T47D (cell line): ENCODE measurements around the gene SART3.

Experiments
- DNase-seq, 2 experiments: peaks; one replicate each; pipeline versions ENCODE4 v3.0.0 to v3.0.0-alpha.2; 2011 to 2012; ENCODE audit warnings: low read depth in 1 of 2, low spot score in 1 of 2
- JUND ChIP-seq: IDR thresholded peaks from 2 replicates; pipeline ENCODE4 v1.6.1; 2012; ENCODE audit warnings: low read depth
- in situ Hi-C: cut with HindIII; loops from 2 replicates; pipeline ENCODE4 v1.10.0; 2016; ENCODE audit warnings: low sequenced_read_pairs, low pct_unique_long_range_greater_than_20kb

SART3 gene

DNA sequence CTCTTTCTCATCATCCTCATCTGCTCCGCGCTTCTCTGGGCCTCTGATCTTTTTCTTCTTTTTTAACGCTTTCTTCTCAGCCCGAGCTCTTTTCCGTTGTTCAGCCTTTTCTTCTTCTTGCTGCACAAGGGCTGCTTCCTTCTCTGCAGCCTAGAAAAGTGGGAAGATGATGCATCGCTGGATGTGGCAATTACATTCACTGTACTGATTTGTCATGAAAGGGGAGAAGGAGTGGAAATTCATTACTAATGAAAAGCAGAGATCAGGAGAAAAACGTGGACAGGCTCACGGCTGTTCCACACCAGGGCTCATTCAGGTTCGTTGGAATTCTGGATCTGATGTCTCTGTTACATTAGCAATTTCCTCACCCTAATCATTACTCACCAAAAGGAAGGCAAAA lies 30.8 kb downstream of the SART3 start:
- no peak for TF ChIP-seq JUND
- DNase-seq, result no peak
- in situ Hi-C loops, result no loop called here

DNA sequence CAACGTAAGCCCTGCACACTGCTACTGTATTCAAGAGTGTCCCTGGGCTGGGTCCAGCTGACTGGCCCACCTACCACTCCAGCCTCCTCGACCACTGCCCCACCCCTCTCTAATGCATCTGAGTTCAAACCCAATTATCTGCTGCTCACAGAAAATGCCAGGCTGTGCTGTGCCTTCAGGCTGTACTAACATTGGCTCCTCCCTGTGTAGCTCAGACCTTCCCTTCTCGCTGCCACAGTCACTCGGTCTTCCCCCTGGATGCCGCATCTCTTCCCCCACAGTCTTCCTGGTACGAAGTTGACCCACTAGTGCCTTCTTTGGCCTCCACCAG lies 33.8 kb downstream of the SART3 start:
- DNase-seq, result no peak
- TF ChIP-seq JUND, result no peak
- in situ Hi-C loops, result no loop called here

DNA sequence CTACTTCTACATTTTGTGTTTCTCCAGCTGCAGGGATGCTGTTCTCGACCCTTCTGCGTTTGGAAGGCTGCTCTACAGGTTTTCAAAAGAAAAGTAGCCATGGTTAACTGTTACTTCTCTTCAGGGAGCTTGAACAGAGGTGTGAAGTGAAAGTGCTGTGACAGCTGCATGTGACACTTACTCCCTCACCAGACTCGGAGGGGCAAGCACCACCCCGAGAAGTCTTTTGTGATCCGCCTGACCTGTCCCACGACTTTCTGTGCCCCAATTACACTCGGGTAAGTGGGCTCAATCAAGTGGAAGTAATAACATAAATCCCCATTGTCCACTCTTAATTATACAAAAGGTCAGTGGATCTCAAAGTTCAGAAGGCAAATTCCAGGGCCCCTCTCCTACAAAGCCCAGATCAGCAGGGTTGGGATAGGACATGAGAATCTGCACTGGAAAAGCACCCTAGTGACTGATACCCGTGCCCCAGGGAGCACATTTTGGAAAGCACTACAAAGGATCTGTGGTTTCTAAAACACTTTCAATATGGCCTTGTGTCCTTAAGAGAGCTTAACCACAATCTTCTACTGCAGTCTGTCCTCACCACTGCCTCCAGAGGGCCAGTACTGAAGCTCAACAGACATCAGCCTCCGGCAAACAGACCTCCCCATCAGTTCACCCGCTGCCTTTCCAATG lies 34.3 kb downstream of the SART3 start:
- TF ChIP-seq JUND, result no peak
- DNase-seq, result no peak
- in situ Hi-C loops, result no loop called here

DNA sequence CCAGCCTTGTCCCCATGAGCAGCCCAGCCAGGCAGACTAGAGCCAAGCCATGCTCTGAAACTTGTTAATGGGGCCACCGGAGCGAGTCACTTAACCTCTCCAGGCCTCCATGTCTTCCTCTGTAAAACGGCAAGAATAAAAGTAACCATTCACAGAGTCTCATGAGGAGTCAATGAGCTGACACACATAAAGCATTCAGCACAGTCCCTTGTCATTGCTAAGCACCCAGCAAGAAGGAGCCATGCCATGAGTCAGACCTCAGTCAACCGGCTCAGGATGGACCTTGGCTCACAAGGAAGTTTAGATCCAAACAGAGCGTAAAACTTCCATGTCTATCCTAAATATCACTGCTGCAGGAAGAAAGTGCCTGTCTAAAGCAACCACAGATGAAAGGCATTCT lies 35.3 kb downstream of the SART3 start:
- DNase-seq, result no peak
- no peak for TF ChIP-seq JUND
- in situ Hi-C loops, result no loop called here

DNA sequence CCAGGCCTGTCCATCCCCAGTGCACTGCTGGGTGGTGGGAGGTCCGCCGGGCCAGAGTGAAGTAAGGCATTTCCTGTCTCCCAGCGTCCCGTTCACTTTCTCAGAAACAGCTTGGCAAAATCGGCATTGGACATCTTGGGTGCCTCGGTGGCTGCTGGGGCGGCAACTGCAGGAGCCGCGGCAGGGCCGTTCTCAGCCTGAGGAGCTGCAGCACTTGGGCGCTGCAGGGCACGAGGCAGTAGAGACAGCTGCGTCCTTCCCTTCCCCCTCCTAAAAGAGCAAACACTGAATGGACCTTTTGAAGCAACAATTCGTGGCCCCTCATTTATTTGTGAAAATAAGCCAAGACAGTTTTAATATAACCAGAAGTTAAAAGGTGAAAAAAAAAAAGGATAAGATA lies 37.6 kb downstream of the SART3 start:
- in situ Hi-C loops, result no loop called here
- DNase-seq, result no peak
- no peak for TF ChIP-seq JUND

DNA sequence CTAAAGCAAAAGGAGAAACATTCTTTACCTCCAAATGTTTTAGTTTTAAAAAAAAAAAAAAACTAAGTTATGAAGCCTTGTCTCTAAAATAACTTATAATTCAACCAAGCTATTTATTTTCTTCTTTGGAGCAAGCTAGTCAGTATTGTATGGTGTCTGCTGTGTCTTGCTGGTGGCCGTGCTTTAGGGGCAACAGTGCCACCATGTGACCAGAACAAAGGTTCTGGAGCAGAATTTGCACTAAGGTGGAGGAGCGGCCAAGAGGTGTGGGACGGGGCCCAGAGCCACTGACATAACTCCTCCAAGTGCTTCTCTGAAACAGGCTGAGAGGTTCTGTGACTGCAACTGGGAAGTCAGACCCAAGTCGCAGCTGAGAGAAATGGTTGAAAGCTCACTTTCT lies 41.4 kb downstream of the SART3 start:
- DNase-seq, result peak; percentile 19 to 38
- in situ Hi-C loops, result no loop called here
- TF ChIP-seq JUND, result no peak

DNA sequence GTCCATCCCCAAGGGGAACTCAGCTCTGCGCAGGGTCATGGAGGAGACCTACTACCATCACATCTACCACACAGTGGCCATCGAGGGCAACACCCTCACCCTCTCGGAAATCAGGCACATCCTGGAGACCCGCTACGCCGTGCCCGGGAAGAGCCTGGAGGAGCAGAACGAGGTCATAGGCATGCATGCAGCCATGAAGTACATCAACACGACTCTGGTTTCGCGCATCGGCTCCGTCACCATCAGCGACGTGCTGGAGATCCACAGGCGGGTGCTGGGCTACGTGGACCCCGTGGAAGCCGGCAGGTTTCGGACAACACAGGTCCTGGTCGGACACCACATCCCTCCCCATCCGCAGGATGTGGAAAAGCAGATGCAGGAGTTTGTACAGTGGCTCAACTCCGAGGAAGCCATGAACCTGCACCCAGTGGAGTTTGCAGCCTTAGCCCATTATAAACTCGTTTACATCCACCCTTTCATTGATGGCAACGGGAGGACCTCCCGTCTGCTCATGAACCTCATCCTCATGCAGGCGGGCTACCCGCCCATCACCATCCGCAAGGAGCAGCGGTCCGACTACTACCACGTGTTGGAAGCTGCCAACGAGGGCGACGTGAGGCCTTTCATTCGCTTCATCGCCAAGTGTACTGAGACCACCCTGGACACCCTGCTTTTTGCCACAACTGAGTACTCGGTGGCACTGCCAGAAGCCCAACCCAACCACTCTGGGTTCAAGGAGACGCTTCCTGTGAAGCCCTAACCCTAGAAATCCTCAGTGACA lies 42.1 kb downstream of the SART3 start:
- in situ Hi-C loops, result no loop called here
- TF ChIP-seq JUND, result no peak
- no peak for DNase-seq

DNA sequence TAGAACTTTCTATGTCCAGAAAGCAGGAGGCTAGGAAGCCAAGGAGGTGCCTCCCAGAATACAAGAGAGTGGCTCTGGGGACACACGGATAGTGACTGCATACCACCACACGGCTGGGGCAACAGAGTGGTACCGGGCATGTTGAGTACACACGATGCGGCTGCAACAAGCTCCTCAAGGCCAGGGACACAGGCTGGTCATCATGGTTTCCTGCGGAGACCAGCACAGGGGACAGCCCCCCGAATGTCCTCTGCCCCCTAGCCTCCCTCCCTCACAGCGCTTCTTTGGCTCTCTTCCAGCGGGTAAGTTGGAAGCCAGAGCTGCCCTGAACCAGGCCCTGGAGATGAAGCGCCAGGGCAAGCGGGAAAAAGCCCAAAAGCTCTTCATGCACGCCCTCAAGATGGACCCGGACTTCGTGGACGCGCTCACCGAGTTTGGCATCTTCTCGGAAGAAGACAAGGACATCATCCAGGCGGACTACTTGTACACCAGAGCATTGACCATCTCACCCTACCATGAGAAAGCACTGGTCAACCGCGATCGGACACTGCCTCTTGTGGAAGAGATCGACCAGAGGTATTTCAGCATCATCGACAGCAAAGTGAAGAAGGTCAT lies 42.8 kb downstream of the SART3 start:
- peak in 1 of 2 experiments; percentile 11 for DNase-seq
- no peak for TF ChIP-seq JUND
- in situ Hi-C loops, result no loop called here

DNA sequence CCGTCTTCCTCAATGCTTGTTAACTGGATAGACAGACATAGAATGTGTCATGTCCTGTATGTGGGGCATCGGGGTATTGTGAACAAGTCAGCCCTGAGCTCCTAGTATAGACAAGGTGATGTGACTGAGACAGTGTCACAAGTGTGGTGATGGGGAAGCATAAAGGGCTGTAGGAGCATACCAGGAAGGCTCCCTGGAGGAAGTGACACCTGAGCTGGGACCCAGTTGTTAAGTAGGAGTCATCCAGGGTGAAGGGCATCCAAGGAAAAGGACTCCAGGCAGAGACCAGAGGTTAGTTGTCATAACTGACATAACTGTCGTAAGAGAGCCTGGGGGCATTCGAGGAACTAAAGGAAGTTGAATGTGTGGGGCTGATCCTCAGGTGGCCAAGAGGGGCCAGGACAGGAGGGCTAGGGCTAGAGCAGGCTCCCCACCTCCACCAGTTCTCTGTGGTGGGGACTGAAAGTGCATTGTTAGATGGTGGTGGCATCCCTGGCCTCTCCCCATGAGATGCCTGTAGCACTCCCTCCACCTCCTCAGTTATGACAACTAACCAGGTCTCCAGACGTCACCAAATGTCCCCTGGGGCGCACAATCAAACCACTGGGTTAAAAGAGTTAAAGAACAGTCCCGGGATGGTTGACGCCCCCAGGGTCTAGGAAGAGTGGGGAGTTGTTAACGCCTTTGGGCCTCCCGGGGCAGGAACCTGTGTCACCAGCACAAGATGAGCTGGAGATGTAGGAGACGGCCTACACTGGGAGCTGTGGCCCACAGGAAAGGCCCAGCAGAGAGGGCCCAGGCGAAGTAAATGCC lies 43.5 kb downstream of the SART3 start:
- no peak for TF ChIP-seq JUND
- no peak for DNase-seq
- in situ Hi-C loops, result no loop called here

DNA sequence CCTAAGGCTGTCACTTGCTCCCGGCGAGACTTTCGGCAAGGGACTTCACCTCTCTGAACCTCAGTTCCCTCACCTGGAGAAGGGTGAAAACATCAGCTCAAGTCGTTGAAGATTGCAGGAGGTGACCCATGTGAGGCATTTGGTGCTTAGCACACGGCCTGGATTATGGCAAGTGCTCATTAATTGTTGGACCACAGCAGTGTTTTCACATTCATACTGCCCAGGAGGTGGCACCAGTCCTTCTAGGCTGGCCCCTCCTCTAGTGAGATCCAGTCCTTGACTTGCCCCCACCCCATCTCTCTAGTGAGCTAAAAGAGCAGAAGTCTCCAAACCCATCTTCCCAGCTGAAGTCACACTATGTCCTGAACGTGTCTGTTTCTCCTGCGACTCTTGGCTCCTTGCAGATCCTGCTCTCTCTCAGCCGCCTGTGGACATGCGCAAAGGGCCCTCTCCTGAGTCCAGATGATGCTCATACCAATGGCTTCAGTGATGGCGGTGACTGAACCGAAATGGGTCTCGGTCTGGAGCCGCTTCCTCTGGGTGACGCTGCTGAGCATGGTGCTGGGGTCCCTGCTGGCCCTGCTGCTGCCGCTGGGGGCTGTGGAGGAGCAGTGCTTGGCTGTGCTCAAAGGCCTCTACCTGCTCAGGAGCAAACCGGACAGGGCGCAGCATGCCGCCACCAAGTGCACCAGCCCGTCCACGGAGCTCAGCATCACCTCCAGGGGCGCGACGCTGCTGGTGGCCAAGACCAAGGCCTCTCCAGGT lies 44.3 kb downstream of the SART3 start:
- TF ChIP-seq JUND, result no peak
- peak in 1 of 2 experiments; percentile 33 for DNase-seq
- in situ Hi-C loops, result no loop called here

DNA sequence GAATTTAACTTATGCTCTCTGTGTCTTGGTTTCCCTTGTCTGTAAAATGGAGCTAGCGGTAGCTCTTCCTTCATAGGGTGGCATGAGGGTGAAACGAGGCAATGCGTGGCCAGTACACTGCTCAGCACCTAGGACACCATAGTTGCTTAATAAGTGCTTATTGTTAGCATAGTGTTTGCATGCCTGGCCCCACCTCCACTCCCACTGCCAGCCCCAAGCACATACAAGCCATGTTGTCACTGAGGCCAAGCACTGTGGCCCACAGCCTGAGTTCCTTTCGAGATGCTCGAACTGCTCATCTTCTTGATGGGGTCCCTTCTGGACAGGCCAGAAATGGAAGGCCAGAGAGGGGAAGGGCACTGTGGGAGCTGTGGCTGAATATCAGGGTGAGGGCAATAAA lies 45.1 kb downstream of the SART3 start:
- peak in 1 of 2 experiments; percentile 46 for DNase-seq
- no peak for TF ChIP-seq JUND
- in situ Hi-C loops, result no loop called here
